Hindlimb muscle (tissue), 1 donor: ENCODE results near the gene MRPL54. TPM values are rescaled to one million over a fixed set of nuclear protein-coding genes. Genes with fewer than 3 reads are reported as not detected.

Source experiments
- DNase-seq: peaks from one replicate; pipeline ENCODE4 v3.0.0-alpha.2; 2013
- polyA plus RNA-seq: library from polyadenylated mRNA; unstranded; fragments of 120-200 nt; gene quantifications from one replicate; pipeline ENCODE4 v1.2.1, GENCODE V29; 2013; ENCODE audit not compliant: insufficient read length

MRPL54 gene
- polyA plus RNA-seq, 1 donor = 27.5 TPM

DNA sequence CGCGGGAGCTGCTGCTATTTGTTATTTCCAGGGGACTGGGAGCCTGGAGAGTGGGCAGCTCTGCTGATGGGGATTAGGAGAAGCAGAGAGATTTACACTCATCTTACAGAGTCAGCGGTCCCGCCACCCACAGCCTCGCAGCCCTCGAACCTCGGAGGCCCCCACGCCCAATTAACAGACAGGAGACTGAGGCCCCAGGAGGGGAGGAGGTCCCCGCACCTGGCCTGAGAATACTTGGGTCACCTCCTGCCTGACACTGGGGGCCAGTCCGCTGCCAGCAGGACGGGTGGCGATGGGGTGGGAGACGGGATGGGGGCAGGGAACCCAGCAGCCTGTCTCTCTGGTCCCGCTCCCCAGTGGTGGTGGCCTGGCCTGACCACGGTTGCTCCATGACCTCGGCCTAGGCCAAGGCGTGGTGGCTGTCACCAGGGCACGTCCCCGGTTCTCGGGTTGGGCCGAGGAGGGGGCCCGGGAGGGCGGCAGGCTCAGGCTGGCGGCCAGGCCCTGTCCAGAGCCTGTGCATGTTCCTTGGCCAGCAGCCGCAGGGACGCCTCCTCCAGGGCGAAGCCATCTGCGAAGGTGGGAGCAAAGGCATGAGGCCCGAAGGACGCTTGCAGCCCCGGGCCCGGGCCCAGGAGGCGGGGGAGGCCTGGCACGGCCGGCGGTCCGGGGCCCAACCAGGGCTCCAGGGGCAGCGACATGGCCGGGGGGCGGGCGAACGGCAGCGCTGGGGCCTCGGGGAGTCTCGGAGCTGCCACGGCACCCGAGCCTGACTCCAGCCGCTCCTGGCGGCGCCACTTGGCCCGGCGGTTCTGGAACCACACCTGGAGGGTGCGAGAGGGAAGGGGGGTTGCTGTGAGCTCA is 7.9 kb downstream of the MRPL54 start:
- DNase-seq = no peak

DNA sequence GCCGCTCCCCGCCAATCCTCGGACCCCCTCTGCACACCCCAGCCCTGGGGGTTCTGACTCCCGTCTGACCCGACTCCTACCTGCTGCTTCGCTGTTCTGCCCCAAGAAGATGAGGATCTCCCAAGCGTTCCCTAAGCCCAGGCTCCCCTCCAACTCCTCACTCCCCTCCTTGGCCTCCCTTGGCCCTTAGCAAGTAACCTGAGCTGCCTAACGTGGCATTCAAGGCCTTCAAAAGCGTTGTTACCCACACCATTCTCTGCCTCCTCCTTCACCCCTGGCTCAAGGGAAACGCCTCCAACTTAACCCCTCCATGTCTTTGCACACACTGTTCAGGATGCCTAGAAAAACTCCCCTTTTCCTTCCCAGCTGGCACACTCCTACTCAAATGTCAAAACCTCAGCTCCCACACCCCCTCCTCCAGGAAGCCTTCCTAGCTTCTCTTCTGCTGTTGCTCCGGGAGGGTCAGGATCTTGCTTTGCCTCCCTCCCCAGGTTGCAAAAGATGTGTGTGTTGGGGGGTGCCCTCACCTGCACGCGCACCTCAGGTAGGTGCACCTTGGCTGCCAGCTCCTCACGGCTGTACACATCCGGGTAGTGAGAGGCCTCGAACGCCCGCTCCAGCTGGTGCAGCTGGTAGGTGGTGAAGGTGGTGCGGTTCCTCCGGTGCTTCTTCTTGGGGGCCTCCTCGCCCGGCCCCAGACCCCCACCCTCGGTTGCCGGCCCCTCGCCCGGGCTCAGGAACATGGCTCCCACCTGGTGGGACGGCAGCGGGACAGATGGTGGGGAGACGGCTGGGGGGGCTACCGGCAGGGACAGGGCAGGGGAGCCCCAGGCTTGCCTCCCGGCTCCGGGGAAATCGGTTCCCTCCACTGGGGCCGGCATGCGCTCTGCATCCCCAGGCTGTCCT is 8.8 kb downstream of the MRPL54 start:
- DNase-seq = no peak

DNA sequence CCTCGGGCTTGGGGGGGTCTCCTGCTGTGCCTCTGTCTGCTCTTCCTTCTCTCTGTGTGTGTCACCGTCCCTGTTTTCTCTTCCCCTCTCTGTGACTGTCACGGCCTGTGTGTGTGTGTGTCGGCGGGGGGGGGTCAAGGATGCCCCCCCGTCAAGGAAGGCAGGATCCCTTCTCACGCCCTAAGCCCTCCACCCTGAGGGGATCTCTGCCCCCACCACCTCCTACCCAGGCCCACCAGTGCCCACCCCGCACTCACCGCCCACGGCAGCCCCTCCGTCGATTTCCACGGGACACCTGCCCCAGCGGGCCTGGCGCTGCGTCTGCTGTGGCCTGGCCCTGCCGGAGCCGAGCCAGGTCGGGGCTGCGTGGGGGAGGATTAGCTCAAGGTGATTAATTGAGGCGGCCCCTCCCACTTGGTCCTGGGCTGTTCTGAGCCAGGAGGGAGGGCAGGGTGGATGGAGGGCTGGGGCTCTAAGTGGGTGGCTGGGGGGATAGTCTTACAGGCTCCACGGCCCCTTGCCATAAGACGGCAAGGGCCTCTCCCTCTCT is 9.5 kb downstream of the MRPL54 start, which contains the start of gene RAX2:
RAX2 (minus strand) TSS at position 323 of the 550 bp plus-strand sequence. CDS start 486 bp downstream, outside the sequence.
- DNase-seq = no peak

DNA sequence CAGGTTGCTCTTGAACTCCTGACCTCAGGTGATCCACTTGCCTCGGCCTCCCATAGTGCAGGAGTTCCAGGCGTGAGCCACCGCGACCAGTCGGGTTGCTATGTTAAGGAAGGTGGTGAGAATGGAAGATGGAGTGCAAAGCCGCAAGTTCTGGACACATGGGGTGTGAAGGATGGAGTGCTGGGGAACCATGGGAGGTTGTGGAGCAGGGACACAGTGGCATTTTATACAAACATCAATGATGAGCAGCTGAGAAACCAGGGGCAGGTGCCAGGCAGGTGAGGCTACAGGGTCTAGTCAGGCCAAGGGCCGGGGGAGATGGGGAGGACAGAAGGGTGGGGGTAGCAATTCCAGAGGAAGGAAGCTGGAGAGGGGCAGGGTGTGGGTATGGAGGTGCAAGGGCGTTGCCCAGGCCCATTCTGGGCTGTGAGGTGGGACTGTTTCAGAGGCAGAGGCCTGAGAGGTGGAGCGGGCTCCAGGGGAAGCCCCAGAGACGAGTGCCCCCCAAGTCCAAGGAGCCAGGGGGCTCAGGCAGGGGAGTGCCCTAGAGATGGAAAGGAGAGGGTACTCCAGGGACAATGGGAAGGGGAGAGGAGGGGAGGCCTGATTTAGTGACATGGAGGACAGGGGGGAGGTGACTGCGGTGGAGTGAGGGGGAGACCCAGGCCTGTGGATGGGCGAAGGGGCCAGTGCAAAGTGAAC is 11.5 kb downstream of the MRPL54 start:
- no peak for DNase-seq

DNA sequence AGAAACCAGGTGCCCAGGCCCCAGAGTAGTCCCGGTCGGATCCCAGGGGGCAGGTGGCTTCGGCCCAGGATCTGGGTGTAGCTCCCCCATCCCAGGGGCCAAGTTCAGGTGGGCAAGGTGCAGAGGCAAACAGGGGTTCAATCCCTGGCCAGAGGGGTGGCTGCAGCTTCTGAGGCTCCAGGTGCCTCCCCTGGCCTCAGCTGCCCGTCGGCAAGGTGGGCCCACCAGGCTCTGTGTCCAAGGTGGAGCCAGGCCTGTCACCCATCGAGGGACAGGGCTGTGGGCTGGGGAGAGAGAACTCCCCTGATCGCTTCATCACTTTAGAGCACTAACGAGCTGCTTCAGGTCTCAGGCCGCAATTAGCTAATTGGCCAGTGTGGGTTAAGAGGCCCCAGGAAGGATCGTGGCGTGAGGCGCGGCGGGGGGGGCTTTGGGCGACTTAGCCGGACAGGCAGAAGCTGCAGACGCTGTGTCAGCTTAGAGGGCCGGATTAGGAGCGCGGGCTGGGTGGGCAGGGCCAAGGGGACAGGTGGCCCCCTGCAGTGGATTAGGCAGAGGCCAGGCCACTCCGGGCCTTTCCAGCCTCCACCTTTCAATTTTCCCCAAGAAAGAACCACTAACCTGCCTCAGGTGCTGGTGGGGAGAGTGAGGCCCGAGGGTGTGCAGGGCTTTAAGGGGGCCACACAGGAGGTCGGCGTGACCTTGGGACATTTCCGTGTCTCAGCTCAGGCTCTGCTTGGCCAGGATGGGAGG is 12.3 kb downstream of the MRPL54 start:
- no peak for DNase-seq

DNA sequence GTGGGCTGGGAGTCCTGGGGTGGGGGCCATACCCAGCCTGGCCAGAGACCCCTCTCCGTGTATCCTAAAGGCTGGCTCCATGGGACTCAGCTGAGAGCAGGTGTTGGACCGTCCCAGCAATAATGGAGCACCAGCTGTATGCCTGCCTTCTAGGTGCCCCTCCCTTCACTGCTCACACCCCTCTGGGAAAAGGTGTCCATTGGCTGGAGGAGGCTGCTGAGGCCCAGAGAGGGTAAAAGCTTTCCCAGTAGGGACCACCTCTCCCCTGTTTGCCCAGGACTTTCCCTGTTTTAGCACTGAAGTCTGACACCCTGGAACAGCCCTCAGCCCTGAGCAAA is 12.9 kb downstream of the MRPL54 start:
- DNase-seq = no peak

DNA sequence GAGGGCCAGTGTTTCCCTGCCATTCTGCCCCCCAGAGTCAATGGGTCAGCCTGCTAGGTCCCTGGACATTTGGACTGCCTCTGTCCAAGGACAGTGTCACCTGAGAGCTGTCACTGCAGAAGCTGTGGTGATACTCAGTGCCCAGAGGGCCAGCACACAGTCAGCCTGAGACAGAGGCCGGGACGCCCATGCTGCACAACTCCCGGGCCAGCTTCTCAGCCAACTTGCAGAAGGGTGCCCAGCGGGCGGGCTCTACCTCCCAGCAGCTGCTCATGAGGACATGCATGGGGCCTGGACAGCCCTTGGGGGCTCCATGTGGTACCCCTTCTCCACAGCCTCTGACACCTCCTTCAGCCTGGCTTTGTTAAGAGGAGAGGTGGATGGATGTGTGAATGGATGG is 13.3 kb downstream of the MRPL54 start:
- no peak for DNase-seq

DNA sequence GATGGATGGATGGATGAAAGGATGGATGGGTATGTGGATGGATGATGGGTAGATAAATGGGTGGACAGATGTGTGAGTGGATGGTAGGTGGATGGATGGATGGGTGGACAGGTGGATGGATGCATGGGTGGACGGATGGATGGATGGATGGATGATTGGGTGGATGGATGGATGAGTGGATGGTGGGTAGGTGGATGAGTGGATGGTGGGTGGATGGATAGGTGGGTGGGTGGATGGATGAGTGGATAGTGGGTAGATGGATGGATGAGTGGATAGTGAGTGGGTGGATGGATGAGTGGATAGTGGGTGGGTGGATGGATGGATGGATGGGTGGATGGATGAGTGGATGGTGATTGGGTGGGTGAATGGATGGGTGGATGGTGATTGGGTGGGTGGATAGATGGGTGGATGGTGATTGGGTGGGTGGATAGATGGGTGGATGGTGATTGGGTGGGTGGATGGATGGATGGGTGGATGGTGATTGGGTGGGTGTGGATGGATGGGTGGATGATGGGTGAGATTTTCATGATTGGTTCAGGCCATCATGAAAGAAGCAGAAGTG is 14.1 kb downstream of the MRPL54 start:
- no peak for DNase-seq

DNA sequence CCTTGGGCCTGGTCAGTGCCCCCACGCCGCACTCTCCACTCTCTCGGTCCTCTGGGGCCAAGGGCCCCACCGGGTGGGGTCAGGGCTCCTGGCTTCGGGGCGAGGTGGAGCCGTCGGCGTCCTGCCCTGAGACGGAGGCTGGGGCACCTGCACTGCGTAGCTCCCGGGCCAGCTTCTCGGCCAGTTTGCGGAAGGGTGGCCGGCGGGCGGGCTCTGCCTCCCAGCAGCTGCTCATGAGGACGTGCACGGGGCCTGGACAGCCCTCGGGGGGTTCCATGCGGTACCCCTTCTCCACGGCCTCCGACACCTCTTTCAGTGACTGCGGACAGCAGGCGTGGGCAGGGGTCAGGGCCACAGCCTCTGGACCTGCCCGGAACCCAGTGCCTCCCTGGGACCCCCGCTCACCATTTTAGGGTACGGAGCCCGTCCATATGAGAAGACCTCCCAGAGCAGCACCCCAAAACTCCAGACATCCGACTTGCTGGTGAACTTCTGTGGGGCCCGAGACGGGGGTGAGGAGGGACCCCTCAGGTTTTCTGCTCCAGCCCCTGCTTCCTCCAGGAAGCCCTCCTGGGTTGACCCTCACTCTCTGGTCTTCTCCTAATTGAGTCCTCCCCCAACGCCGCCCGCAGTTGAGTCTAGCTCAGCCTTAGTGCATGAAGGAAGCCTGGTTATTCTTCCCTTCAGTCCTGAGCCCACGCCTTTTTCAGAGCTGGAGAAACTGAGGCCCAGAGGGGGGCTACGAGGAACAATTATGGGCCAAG is 15.8 kb downstream of the MRPL54 start:
- no peak for DNase-seq

DNA sequence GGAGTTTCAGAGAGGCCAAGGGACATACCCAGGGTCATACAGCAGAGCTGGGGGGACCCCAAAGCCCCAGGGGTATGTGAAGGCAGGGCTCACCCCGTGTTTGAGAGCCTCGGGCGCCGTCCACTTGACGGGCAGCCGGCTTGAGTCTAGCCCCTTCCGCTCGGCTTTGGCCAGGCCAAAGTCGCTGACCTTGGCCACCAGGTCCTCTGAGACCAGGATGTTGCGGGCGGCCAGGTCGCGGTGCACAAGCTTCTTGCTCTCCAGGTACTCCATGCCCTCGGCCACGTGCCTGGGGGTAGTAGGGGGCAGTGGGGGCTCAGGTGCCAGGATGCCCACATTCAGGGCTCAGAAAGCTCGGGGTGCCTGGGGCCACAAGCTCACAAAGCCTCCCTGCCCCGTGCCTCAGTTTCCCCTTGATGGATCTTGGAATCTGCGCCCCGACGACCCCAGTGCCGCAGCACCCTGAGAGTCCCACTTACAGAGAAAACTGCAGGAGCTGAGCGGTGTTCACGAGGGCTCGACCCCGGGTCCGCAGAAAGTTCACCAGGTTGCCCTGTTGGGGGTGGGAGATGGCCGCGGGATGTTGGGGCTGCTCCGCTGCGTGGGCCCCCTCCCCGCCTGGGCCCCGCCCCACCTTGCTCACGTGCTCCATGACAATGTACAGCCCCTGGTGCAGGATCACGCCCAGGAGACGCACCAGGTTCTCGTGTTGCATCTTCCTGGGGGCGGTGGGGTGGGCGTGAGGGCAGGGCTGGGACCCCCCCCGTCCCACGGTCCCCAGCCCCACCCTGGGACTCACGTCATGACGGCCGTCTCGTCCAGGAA is 16.6 kb downstream of the MRPL54 start:
- DNase-seq = no peak

DNA sequence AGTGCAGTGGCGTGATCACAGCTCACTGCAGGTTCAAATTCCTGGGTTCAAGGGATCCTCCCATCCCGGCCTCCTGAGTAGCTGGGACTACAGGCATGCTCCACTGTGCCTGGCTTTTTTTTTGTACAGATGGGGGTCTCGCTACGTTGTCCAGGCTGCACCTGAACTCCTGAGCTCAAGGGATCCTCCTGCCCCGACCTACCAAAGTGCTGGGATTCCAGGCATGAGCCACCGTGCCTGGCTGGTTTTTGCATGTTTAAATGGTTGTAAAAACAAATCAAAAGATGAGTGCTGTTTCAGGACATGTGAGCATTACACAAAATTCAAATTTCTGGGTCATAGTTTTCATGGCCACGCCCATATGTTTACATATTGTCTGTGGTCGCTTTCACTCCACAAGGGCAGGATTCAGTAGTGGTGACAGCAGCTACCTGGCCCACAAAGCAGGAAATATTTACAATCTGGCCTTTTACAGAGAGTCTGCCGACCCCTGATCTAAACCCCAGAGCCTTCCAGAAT is 18.4 kb downstream of the MRPL54 start:
- no peak for DNase-seq

DNA sequence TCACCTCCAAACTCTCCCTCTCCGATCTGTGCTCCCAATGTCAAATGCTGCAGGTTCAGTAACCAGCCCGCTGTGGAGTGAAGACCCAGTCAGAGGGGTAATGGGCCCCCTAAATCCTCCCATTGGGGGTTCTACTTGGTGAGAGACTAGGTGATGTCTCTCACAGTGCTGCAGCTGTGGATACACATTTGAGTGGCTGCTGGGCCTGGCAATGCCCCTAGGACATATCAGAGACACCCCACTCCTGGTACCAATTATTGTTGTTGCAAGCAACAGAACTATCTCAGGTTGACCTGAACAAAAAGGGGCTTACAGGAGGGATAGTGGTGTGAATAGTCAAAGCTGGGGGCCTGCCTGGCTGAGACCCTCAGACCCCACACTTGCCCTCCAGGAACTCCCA is 19.1 kb downstream of the MRPL54 start:
- DNase-seq = no peak

DNA sequence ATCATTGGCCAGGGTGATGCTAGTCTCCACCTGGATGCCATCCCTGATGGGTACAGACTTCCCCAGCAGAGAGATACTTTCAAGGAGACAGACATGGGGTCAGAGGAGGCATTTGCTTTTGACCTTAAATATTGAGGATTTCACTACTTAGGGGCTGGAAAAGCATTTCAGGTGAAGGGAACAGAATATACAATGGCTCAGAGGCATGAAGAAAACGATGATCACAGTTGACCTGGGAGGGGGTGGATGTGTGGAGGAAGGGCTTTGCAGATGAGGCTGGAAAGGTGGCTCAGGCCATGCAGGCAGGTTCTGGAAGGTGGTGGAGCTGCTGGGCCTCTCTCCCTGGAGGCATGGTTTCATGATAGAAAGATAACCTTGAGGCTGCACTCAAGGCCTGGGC is 19.8 kb downstream of the MRPL54 start:
- no peak for DNase-seq

DNA sequence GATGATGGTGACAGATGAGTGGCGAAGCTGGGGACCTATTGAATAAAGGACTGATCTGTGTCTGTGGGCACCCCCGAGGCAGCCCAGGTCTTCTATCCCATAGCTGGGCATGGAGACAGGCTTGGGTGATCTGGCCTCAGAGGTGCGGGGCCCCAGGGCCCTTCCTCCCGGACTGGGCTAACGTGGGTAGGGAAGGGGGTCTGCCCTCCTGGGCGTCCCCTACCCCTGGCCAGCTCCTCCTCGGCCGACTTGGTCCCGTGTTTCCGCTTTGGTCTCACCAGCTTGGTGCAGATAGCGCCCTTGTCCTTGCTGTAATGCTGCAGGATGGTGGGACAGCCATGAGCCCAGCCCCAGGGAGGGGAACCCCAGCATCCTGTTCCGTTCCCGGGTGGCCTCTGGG is 20.4 kb downstream of the MRPL54 start:
- no peak for DNase-seq

DNA sequence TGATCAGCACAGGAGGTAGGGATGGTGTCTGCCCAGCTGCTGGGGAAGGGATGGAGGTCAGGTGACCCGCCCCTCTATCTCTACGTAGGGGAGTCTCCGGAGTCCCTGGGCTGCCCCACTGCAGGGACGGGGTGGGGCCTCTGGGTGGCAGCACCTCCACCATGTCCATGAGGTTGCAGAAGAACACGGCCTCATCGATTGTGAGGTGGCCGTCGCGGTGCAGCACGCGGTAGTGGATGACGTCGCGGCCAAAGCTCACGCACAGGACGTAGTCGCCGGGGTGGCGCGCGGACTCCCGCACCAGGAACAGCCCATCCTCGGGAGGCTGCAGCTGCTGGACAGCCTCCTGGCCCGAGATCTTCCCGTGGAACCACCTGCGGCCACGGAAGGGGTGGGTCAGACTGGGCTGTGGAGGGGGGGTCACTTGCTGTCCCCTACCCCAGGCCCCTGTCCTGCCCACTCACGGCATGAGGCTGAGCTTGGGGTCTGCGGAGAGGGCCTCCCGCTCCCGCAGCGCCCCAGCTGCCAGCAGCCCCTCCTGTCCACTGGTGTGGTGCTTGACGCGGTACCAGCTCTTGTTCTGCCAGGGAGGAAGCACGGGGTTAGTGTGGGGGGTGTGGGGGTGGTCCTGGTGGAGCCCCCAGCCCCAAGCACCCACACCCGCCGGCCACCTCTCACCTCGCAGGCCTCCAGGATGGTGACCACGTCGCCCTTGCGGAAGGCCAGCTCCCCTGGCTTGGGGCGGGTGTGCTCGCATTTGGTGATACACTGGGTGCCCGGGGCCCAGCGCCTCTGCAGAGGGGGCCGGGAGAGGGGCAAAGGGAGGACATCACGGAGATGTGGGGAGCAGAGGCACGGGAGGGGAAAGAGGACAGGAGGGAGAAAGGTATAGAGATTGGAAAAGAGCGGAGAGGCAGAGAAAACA is 21.4 kb downstream of the MRPL54 start:
- no peak for DNase-seq

DNA sequence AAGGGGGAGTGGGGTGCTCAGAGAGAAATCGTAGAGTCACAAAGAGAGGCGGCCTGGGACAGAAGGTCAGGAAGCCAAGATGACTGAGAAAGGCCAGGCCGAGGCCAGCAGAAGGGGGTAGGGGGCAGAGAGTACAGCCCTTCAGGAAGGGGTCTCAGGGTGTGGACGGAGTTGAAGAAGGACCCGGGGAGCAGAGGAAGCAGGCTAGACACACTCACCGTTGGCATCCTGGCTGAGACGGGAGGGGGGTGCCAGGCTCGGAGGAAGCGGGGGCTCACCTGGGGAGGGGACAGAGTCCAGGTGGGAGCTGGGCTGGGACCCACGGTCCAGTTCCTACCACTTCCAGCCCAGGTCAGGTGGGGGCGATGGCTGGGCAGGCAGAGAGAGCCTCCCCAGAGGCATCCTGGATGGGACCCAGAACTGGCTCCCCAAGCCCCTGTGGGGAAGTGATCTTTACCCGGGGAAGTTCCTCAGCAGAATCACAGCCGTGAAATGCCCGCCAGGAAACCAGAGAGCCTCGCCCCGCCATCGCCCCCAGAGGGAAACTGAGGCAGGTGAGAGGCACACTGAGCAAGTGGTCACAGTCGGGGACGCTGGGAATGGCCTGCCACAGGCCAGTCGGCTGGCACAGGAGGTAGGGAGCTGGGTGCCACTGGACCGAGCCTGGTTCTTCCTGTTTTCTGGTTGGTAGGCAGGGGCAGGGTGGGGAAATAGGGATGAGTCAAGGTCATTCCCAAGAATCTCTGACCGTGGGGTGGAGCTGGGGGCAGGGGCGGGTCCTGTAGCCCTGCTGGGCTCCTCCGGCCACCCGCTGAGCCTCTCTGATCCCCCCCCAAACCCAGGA is 22.3 kb downstream of the MRPL54 start:
- DNase-seq = no peak

DNA sequence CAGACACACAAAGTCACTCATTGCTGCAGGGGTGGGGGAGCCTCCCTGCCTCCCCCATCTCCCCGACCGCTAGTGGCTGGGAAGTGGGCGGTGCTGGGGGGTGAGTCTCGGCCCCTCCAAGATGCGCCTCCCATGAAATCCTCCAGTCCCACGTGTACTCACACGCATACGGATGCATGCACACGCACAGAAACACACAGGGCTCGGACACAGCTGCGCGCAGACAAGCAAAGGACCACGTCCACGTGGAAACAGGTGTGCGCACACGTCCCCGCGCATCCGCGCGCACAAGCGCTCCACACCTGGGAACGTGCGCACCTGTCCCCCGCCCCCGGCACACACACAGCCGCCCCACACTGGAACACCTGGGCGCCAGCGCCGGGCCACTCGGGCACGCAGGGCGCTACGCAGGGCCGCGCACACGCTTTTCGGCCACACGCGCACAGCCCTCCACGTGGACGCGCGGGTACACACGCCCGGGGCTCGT is 23.0 kb downstream of the MRPL54 start:
- no peak for DNase-seq
